Kidney capillary endothelial cell (primary cell): ENCODE data around the gene BAZ1B.
"Not testable (repeated sequence)": the region's sequence is repeated elsewhere in the genome, so short reads cannot be mapped to it uniquely, and the experiment has no call there.

Experiments
- DNase-seq: peaks from one replicate; pipeline ENCODE4 v3.0.0-alpha.2; 2018; ENCODE audit warnings: low spot score

BAZ1B gene

GRCh38 chr7:73504017-73504416, 18.1 kb downstream of the BAZ1B start:
- no peak for DNase-seq

- no peak for DNase-seq
Measured at GRCh38 chr7:73503229-73503628, 18.9 kb downstream of the BAZ1B start.

GRCh38 chr7:73496626-73497025, 25.5 kb downstream of the BAZ1B start:
- no peak for DNase-seq

- DNase-seq = not testable (repeated sequence)
Measured at GRCh38 chr7:73495507-73495906, 26.6 kb downstream of the BAZ1B start.

GRCh38 chr7:73489976-73490375, 32.1 kb downstream of the BAZ1B start:
- DNase-seq = no peak

GRCh38 chr7:73487486-73487885, 34.6 kb downstream of the BAZ1B start:
- DNase-seq = no peak

- no peak for DNase-seq
Measured at GRCh38 chr7:73483171-73483570, 38.9 kb downstream of the BAZ1B start.

GRCh38 chr7:73482746-73483145, 39.3 kb downstream of the BAZ1B start:
- DNase-seq = no peak

GRCh38 chr7:73481521-73481920, 40.6 kb downstream of the BAZ1B start:
- DNase-seq = not testable (repeated sequence)

- no peak for DNase-seq
Measured at GRCh38 chr7:73478549-73478948, 43.5 kb downstream of the BAZ1B start.

- DNase-seq = no peak
Measured at GRCh38 chr7:73477376-73477775, 44.7 kb downstream of the BAZ1B start.

- no peak for DNase-seq
Measured at GRCh38 chr7:73470208-73470607, 51.9 kb downstream of the BAZ1B start.

GRCh38 chr7:73467046-73467445, 55.0 kb downstream of the BAZ1B start:
- DNase-seq = not testable (repeated sequence)

GRCh38 chr7:73466112-73466511, 56.0 kb downstream of the BAZ1B start:
- no peak for DNase-seq

- DNase-seq = no peak
Measured at GRCh38 chr7:73463966-73464365, 58.1 kb downstream of the BAZ1B start.

- DNase-seq = no peak
Measured at GRCh38 chr7:73463260-73463659, 58.8 kb downstream of the BAZ1B start.

GRCh38 chr7:73461782-73462285, 60.3 kb downstream of the BAZ1B start:
- DNase-seq = no peak

- no peak for DNase-seq
Measured at GRCh38 chr7:73454424-73454823, 67.7 kb downstream of the BAZ1B start.

- DNase-seq = no peak
Measured at GRCh38 chr7:73452999-73453635, 69.0 kb downstream of the BAZ1B start.

GRCh38 chr7:73451780-73452398, 70.2 kb downstream of the BAZ1B start:
- peak; percentile 67 for DNase-seq

GRCh38 chr7:73449422-73449821, 72.7 kb downstream of the BAZ1B start:
- DNase-seq = no peak

GRCh38 chr7:73448609-73449008, 73.5 kb downstream of the BAZ1B start:
- no peak for DNase-seq

GRCh38 chr7:73447121-73447733, 74.9 kb downstream of the BAZ1B start:
- DNase-seq = no peak
